ENCODE measurements around the gene RNF103. TPM values are rescaled to one million over a fixed set of nuclear protein-coding genes. Genes with fewer than 3 reads are reported as not detected.
A peak's percentile ranks its signal among the peaks of the same experiment; 100 is the strongest.

Gene RNF103
- total RNA-seq, 2 experiments from 2014 or later, result 124 to 130 TPM

DNA sequence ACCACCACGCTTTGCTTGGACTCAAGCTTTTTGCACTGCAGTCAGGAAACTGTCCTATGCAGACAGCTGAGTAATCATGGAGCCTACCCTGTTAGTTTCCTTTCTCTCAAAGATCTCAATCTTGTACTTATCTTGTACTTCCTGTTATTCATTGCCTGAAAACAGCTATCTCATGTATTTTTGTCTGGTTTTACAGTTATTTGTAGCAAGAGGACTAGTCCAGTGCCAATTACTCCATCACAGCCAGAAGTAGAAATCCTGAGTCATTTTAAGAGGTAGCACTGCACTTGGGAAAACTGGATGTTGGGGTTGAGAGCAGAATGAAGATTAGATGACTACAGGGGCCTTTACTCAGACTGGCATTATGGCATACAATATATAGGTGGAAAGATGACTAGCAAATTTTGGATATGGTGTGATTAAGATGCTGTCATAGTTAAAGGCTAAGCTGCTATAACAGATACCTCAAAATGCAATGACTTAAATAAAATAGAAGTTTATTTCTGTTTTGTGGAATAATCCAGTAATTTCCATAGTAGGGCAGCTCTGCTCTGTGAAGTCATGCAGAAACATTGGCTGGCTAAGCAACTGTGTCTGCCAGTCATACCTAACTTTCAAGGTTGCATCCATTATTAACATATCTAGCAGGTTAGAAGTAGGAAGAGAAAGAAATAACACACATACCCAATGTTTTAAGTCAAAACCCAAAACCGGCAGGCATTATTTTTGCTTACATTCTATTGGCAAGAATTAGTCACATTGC, 39.3 kb downstream of the RNF103 start:
- H3K27me3 Mint-ChIP-seq, result no peaks in the 10 kb centered on the region
- H3K4me1 Mint-ChIP-seq (ENCODE audit: low read depth), result peaks cover 28% of the 10 kb centered on the region
- ATAC-seq (ENCODE audit: poor library complexity), result peak; percentile 91
- POLR2A ChIA-PET, result interaction anchor here (0.5 to 2.0 kb wide), 7 partner anchors 9 to 143 kb away, joined by 3 to 29 read pairs (median 5); partner anchors contain the start of genes CHMP3, KDM3A and RNF103
- peak in 4 of 14 experiments; percentile 43 to 61 (median 48) for DNase-seq
- peak overlapping the region; percentile 32 for H3K4me3 Mint-ChIP-seq
- peak overlapping the region; percentile 1 to 61 for H3K27ac ChIP-seq (ENCODE audit: low read depth in 1 of 2, low read length in 2 of 2)
- no peaks in the 10 kb centered on the region for H3K9me3 ChIP-seq (ENCODE audit: control insufficient read depth in 1 of 2, insufficient read depth in 1 of 2, low read length in 2 of 2)
- H3K27me3 ChIP-seq (ENCODE audit: control insufficient read depth in 1 of 2, insufficient read depth in 2 of 2, low read length in 2 of 2), result no peaks in the 10 kb centered on the region
- no peaks in the 10 kb centered on the region for H3K36me3 Mint-ChIP-seq (ENCODE audit: low read depth)
- H3K9me3 Mint-ChIP-seq, result peaks cover 4% of the 10 kb centered on the region
- H3K4me3 ChIP-seq (ENCODE audit: low read length), result no peak overlapping the region
- intact Hi-C loops (cut with DNase I, micrococcal nuclease), result no loop called here
- TF ChIP-seq, protein P1, sequence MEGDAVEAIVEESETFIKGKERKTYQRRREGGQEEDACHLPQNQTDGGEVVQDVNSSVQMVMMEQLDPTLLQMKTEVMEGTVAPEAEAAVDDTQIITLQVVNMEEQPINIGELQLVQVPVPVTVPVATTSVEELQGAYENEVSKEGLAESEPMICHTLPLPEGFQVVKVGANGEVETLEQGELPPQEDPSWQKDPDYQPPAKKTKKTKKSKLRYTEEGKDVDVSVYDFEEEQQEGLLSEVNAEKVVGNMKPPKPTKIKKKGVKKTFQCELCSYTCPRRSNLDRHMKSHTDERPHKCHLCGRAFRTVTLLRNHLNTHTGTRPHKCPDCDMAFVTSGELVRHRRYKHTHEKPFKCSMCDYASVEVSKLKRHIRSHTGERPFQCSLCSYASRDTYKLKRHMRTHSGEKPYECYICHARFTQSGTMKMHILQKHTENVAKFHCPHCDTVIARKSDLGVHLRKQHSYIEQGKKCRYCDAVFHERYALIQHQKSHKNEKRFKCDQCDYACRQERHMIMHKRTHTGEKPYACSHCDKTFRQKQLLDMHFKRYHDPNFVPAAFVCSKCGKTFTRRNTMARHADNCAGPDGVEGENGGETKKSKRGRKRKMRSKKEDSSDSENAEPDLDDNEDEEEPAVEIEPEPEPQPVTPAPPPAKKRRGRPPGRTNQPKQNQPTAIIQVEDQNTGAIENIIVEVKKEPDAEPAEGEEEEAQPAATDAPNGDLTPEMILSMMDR (IDR thresholded peaks at IDR 0.05), result no peak
- peaks cover 8% of the 10 kb centered on the region for H3K4me1 ChIP-seq (ENCODE audit: insufficient read depth, low read length)
- CTCF ChIA-PET, result interaction anchor here (1.2 kb wide), 1 partner anchor 13 kb away, joined by 3 read pairs; no protein-coding TSS in a partner anchor
- no peaks in the 10 kb centered on the region for H3K36me3 ChIP-seq (ENCODE audit: insufficient read depth, low read length)
- H3K27ac Mint-ChIP-seq, result peak overlapping the region; percentile 85

DNA sequence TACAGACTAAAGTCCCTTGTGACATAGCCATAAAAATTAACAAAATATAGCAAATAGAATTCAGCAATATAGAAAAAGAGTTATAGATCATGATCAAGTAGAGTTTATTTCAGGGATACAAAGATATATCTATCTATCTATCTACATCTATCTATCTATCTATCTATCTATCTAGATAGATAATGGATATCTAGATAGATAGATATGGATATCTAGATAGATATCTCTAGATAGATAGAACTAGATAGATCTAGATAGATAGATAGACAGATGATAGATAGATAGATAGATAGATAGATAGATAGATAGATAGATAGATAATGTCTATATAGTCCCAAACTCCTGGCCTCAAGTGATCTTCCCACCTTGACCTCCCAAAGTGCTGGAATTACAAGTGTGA, 43.1 kb downstream of the RNF103 start:
- Mint-ChIP-seq H3K4me3 (no peak overlapping the region), H3K9me3 (peaks cover 11% of the 10 kb centered on the region), H3K36me3 (ENCODE audit: low read depth) (no peaks in the 10 kb centered on the region), H3K4me1 (ENCODE audit: low read depth) (peaks cover 28% of the 10 kb centered on the region), H3K27me3 (no peaks in the 10 kb centered on the region), H3K27ac (no peak overlapping the region)
- H3K4me1 ChIP-seq (ENCODE audit: insufficient read depth, low read length), result peaks cover 8% of the 10 kb centered on the region
- no peaks in the 10 kb centered on the region for H3K9me3 ChIP-seq (ENCODE audit: control insufficient read depth in 1 of 2, insufficient read depth in 1 of 2, low read length in 2 of 2)
- DNase-seq (no peak), ATAC-seq (ENCODE audit: poor library complexity) (no peak)
- H3K27me3 ChIP-seq (ENCODE audit: control insufficient read depth in 1 of 2, insufficient read depth in 2 of 2, low read length in 2 of 2), result no peaks in the 10 kb centered on the region
- H3K27ac ChIP-seq (ENCODE audit: low read depth in 1 of 2, low read length in 2 of 2), result no peak overlapping the region
- H3K4me3 ChIP-seq (ENCODE audit: low read length), result no peak overlapping the region
- POLR2A ChIA-PET, result no interaction called here
- CTCF ChIA-PET, result no interaction called here
- TF ChIP-seq, protein P1 (IDR thresholded peaks at IDR 0.05), result no peak
- intact Hi-C loops (cut with DNase I, micrococcal nuclease), result no loop called here
- H3K36me3 ChIP-seq (ENCODE audit: insufficient read depth, low read length), result no peaks in the 10 kb centered on the region

DNA sequence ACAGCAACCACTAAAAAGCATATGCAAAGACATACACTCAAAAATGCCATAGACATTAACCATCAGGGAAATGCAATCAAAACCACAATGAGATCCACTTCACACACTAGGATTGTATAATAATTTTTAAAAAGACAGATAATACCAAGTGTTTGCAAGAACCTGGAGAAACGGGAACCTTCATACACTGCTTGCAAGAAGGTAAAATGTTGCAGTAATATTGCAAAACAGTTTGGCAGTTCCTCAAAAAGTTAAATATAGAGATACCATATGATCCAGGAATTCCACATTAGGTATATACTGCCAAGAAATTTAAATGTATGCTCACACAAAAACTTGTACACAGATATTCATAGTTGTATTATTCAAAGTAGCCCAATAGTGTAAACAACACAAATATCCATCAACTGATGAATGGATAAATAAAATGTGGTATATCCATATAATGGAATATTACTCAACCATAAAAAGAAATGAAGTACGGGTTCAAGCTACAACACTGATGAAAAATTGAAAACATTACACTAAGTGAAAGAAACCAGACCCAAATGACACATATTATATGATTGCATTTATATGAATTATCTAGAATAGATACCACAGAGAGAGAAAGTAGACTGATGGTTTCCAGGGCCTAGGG, 45.7 kb downstream of the RNF103 start:
- Mint-ChIP-seq H3K27me3 (no peaks in the 10 kb centered on the region), H3K4me1 (ENCODE audit: low read depth) (peaks cover 6% of the 10 kb centered on the region), H3K36me3 (ENCODE audit: low read depth) (no peaks in the 10 kb centered on the region), H3K9me3 (peaks cover 11% of the 10 kb centered on the region), H3K27ac (no peak overlapping the region), H3K4me3 (no peak overlapping the region)
- ChIA-PET CTCF (no interaction called here), POLR2A (no interaction called here)
- no peak overlapping the region for H3K27ac ChIP-seq (ENCODE audit: low read depth in 1 of 2, low read length in 2 of 2)
- H3K4me3 ChIP-seq (ENCODE audit: low read length), result no peak overlapping the region
- no peak for ATAC-seq (ENCODE audit: poor library complexity)
- intact Hi-C loops (cut with DNase I, micrococcal nuclease), result no loop called here
- H3K36me3 ChIP-seq (ENCODE audit: insufficient read depth, low read length), result no peaks in the 10 kb centered on the region
- no peaks in the 10 kb centered on the region for H3K9me3 ChIP-seq (ENCODE audit: control insufficient read depth in 1 of 2, insufficient read depth in 1 of 2, low read length in 2 of 2)
- DNase-seq, result no peak
- no peaks in the 10 kb centered on the region for H3K4me1 ChIP-seq (ENCODE audit: insufficient read depth, low read length)
- TF ChIP-seq, protein P1 (IDR thresholded peaks at IDR 0.05), result no peak
- H3K27me3 ChIP-seq (ENCODE audit: control insufficient read depth in 1 of 2, insufficient read depth in 2 of 2, low read length in 2 of 2), result no peaks in the 10 kb centered on the region
